ENCODE data around the gene HOXD3.

DNA sequence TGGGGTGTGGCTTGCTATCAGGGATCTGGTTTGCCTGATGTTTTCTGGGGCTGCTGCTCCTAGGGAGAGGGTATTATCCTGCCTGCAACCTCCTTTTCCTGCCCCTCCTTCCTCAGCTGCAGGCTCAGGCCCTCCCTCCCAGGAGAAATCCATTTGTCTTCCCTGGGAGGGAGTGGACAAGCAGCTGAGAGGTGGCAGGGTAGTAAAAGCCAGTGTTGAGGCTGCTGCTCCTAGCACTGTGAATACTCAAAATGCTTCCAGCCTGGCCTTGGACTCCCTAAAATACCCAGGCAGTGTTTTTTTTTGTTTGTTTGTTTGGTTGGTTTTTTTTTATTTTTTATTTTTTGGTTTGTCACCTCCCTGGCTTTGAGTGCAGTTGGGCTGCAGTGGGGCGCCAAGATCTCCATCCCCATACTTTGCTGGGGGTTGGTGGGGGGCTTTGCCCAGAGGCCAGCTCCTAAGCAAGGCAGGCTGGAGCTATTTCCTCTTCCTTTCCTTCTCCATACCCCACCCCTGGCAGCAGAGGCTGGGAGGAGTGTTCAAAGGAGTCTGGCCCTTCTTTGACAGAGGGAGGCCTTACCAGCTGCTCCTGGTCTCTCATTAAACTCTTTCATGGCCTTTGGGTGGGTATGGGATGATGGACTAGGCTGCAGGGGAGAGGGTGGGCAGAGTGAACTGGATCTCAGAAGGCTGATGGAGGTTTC is 13.6 kb downstream of the HOXD3 start:
- TF ChIP-seq, protein P1, sequence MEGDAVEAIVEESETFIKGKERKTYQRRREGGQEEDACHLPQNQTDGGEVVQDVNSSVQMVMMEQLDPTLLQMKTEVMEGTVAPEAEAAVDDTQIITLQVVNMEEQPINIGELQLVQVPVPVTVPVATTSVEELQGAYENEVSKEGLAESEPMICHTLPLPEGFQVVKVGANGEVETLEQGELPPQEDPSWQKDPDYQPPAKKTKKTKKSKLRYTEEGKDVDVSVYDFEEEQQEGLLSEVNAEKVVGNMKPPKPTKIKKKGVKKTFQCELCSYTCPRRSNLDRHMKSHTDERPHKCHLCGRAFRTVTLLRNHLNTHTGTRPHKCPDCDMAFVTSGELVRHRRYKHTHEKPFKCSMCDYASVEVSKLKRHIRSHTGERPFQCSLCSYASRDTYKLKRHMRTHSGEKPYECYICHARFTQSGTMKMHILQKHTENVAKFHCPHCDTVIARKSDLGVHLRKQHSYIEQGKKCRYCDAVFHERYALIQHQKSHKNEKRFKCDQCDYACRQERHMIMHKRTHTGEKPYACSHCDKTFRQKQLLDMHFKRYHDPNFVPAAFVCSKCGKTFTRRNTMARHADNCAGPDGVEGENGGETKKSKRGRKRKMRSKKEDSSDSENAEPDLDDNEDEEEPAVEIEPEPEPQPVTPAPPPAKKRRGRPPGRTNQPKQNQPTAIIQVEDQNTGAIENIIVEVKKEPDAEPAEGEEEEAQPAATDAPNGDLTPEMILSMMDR (IDR thresholded peaks at IDR 0.05) = no peak
- no peak for TF ChIP-seq ZBTB21 (CRISPR knock-in tag; IDR thresholded peaks at IDR 0.05; ENCODE audit: borderline replicate concordance)
- TF ChIP-seq ZSCAN18 (CRISPR knock-in tag; IDR thresholded peaks at IDR 0.05) = no peak
- TF ChIP-seq, protein P2, sequence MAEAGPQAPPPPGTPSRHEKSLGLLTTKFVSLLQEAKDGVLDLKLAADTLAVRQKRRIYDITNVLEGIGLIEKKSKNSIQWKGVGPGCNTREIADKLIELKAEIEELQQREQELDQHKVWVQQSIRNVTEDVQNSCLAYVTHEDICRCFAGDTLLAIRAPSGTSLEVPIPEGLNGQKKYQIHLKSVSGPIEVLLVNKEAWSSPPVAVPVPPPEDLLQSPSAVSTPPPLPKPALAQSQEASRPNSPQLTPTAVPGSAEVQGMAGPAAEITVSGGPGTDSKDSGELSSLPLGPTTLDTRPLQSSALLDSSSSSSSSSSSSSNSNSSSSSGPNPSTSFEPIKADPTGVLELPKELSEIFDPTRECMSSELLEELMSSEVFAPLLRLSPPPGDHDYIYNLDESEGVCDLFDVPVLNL (CRISPR knock-in tag; IDR thresholded peaks at IDR 0.05; ENCODE audit: borderline replicate concordance, low read depth) = no peak

Measured in WTC11 (cell line).